ENCODE results near the gene CGB1.
"Not testable (repeated sequence)": the region's sequence is repeated elsewhere in the genome, so short reads cannot be mapped to it uniquely, and the experiment has no call there.

CGB1 gene

DNA sequence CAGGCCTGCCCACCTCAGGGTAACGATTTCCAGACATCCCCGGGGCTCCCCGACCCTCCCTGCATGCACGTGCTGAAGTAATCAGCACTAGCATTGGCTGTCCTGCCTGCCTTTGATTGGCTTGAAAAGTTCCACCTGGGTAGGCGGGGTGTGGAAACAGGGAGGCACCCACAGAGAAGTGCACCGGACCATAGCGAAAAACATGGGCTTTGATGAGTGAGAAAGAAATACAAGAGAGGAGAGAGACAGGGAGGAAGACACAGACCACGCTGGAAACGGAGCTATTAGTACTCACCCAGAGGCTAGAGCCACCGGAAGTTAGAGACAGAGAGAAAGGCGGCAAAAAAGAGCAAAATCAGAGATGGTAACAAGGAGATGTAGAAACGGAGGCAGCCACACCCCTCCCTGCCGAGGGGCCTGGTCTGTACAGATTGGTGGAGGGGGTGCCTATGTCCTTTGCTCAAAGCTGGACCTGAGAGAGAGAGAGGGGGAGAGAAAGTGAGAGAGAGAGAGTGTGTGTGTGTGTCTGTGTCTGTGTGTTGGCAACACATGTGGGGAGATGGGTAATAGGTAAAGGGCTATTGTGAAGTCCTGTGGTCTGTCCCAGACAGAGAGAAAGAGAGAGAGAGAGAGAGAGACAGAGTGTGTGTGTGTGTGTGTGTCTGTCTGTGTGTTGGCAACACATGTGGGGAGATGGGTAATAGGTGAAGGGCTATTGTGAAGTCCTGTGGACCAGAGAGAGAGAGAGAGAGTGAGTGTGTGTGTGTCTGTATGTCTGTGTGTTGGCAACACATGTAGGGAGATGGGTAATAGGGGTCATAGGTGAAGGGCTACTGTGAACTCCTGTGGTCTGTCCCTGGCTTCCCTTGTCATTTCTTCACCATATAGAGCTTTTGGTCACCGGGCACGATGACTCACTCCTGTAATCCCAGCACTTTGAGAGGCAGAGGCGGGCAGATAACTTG lies 15.5 kb downstream of the CGB1 start:
- DNase-seq (ENCODE audit: low read depth), result no peak

DNA sequence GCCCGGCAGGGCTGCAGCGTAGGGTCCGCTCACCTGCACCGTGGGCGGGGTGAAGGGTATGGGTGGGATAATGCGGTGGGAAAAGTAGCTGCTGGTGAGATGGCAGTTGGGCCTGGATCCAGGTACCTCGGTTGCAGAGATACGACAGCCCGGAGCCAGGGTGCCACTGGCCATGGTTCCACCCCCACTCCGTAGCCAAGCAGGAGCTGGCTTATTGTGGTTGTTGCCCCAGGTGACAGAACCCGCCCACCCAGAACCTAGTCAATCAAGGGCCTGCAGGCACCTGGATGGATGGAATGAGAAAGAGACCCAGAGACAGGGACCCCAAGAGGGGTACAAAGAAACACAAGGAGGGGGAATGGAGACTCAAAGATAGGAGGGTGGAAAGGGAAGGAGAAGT lies 16.4 kb downstream of the CGB1 start:
- no peak for DNase-seq (ENCODE audit: low read depth)

DNA sequence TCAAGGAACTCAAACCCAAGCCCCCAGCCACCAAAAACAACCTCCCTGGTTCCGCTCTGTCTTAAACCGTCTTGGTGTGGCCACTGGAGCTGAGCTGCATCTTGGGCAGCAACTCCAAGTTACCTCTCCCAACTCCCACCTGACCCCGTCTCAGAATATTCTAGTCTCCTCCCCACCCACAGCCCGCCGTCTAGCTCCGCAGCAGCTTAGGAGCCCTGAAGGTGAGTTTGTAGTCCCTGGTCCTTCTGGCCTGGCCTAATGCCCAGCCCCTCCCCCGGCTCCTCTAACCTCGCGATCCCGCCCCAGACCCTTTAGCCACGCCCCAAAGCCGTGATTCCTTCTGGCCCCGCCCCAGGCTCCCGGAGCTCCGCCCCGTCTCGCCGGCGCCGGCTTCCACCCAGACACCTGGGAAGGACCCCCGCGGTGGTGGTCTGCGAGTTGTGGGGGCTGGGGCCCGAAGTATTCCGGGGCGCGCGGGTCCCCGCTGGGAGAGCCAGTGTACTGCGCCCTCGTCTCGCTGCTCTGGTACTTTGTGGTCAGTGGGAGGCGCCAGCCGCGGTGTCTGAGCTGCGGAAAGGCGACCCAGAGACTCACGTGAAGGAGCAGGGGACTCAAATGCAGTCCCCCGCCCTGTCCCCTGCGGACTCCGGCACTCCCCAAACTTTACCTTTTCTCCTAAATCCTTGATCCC lies 17.3 kb downstream of the CGB1 start:
- DNase-seq (ENCODE audit: low read depth), result peak; percentile 40

DNA sequence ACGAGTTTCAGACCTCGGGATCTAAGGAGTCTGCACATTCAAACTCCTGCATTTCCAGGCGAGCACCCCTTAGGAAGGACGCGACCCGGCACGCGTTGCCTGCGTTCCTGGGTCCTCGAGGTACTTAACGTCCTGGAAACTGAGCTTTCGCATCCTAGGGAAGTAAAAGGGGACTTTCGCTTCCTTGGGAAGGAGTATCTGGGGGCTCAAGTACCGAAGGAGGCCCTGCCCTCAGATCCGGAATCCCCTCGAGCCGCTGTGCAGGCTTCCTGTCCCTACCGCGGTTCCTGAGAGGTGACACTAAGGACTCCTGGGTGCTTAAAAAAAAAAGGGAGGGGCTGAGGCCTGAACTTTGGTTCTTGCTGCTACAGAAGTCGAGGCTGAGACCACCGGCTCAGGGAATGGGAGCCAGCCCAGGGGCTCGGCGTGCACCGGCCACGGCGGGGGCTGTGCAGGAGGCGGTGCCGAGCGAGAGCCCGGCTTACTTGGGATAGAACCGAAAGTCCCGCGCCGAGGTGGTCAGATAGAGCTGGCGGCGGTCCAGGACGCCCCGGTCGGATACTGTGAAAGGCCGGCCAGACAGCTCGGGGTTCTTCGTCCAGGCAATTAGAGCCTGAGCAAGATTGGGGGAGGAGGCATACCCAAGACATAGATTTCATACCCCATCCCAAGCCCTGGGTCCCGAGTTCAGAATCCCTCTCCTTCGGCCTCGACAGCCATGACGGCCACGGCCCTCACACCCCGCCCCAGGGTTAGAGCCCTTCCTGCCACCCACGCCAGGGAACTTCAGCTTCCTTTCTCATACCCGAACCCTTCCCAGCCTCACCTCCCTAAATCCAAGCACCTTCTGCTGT lies 18.1 kb downstream of the CGB1 start:
- DNase-seq (ENCODE audit: low read depth), result not testable (repeated sequence)

DNA sequence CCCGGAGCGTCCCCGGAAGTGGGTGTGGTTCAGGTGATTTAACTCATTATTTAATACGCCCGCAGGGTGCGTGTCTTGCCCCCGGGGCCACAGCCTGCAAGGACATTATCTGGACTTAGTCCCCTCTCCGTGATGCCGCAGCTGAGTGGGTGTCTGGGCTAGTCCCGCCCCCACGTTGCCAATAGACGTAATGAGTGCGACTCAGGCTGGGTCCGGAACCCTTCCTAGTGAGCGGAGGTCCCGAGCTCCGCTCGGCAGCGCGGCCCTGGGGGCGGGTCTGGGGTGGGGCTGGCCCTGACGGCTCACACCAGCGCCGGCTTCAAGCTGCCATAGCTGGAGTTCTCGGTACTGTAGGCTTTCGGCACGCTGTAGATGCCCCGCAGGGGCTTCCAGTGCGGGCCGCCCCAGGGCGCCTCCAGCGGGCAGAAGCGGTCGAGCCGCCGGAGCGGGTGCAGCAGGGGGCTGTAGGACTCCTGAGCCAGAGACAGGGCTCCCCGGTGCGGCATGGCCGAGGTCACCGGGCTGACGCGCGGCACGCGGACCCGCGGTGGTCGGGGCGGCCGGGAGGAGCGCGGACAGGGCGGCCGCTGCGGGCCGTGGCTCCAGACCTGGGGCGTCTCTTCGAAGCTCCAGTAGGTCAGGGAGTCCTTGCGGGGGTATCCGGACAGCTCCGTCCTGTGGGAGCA lies 18.9 kb downstream of the CGB1 start:
- peak; percentile 47 for DNase-seq (ENCODE audit: low read depth)

DNA sequence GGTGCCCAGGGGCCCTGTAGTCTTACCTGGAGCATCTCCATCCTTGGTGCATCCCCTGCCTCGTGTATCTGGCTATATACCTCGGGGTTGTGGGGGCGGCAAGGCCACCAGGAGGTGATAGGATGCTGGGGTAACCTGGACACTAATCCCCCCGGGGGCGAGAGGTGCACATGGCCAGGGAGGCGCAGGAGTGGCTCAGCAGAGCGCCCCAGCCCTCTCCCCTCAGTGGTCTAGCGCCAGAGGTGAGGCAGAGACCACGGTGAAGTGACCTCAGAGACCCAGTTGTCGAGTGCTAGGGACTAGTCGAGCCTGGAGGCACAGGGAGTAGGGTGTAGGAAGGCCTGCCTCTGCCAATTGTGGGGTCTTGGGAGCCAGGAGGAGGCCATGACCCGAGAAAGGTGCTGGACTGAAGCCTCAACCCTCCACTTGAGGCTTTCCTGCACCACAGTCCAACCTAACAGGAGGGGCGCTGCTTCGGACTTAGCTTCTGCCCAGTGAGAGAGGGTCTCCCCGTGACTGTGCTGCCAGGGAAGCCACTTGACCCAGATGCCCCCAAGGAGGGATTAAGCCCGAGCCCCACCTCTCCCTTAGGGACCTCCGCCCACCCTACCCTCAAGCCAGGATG lies 19.5 kb downstream of the CGB1 start, which contains the start of gene LHB:
Gene LHB (minus strand): TSS at position 51 of the 625 bp plus-strand sequence. CDS start 10 bp downstream, at position 41.
- DNase-seq (ENCODE audit: low read depth), result no peak

DNA sequence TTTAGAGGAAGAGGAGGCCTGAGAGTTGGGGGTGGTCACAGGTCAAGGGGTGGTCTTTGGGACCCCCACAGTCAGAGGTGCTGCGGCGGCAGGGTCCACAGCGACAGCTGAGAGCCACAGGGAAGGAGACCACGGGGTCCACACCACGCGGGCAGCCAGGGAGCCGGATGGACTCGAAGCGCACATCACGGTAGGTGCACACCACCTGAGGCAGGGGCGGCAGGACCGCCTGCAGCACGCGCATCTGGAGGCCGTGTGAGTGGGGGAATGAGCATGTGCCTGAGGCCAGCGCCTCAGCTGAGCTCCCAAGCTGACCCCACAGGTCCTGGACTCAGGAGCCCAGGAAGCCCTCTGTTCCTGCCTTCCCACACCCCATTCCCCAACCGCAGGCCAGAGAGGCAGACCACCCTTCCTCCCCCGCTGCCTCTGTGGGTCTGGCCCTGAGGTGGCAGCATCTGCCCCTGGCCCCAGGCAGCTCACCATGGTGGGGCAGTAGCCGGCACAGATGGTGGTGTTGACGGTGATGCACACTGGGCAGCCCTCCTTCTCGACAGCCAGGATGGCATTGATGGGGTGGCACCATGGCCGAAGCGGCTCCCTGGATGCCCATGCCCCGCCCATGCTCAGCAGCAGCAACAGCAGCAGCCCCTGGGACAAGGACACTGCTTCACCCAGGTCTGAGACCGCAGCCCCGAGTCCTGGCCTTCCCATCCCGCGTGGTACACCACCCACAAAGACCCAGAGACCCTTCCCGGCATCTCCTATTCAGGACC lies 20.4 kb downstream of the CGB1 start:
- no peak for DNase-seq (ENCODE audit: low read depth)

DNA sequence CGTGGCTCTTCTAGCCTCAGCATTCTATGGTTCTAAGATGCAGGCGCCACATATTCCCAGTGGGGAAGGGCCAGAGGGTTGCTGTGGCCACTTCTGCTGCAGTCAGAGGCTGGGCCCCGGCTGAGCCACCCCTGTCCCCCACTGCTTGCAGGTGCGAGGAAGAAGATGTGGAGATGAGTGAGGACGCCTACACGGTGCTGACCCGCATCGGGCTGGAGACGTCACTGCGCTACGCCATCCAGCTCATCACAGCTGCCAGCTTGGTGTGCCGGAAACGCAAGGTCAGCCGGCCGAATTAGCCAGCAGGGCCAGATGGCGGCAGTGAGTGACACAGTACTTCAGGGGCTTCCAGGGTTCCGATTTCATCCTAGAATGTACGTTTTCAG lies 21.8 kb downstream of the CGB1 start:
- DNase-seq (ENCODE audit: low read depth), result no peak

DNA sequence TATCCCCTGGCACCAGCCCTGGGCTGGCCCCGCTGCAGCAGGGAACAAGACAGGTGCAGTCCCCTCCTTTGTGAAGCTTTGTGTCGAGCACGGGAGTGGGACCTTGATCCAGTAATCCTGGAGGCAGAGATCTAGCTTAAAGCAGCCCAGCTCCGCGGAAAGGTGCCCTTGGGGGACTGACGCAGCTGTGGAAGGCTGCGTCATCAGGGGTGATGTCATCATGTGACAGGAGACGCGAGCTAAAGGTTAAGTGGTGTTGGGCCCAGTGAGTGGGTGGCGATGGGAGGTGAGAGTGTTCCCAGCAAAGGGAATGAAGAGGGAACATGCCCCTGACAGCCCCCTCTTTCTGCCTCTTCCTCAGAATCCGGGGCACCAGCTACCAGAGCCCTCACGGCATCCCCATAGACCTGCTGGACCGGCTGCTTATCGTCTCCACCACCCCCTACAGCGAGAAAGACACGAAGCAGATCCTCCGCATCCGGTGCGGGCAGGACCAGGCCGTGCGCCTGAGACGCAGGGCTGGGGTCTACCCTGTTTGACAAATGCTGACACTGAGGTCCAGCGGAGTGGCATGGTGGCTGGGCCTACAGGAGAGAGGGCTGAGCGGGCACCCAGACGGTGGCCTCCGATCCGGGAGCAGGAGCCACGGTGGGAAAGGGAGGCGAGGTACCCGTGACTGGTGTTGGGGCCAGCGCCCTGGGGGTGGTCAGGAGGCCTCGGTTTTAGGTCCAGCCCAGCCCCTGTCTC lies 22.4 kb downstream of the CGB1 start:
- no peak for DNase-seq (ENCODE audit: low read depth)

DNA sequence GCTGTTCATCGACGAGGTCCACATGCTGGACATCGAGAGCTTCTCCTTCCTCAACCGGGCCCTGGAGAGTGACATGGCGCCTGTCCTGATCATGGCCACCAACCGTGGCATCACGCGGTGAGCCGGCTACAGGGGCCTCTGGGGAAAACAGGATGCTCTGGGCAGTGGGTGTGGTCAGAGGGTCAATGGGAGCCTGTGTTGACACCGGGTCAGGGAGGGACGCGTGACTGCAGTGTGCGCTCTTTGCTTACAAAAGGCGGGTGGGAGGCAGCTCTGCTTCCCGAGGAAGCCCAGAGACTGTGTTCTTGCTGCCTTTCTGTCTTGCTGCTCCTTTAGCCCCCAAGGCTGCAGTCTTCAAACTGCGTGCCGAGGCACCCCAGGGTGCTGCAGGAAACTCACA lies 25.5 kb downstream of the CGB1 start:
- DNase-seq (ENCODE audit: low read depth), result no peak

DNA sequence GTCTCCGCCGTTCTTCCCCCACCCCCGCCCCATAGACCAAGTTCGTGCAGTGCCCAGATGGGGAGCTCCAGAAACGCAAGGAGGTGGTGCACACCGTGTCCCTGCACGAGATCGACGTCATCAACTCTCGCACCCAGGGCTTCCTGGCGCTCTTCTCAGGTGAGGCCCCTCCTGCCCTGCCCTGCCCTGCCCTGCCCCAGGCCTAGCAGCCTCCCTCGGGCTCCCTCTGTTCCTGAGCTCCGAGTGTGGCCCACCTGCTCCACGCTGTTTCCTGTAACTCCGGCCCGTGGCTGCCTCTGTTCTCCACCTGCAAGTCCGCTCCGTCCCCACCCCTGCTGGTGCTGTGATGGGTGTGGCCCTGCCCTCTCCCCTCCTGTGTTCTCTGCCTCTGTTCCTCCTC lies 26.2 kb downstream of the CGB1 start:
- no peak for DNase-seq (ENCODE audit: low read depth)

DNA sequence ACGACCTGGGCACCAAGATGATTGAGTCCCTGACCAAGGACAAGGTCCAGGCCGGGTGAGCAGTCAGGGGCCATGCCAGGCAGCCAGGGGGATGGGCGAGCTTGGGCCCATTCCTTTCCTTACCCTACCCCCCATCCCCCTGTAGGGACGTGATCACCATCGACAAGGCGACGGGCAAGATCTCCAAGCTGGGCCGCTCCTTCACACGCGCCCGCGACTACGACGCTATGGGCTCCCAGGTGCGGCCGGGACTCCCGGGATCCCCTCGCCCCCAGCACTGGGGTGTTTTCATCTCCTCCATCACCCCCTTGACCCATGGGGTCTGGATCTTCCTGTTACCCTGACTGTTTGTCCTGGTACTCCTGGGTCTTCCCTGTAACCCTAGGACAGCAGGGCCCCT lies 26.9 kb downstream of the CGB1 start:
- no peak for DNase-seq (ENCODE audit: low read depth)

DNA sequence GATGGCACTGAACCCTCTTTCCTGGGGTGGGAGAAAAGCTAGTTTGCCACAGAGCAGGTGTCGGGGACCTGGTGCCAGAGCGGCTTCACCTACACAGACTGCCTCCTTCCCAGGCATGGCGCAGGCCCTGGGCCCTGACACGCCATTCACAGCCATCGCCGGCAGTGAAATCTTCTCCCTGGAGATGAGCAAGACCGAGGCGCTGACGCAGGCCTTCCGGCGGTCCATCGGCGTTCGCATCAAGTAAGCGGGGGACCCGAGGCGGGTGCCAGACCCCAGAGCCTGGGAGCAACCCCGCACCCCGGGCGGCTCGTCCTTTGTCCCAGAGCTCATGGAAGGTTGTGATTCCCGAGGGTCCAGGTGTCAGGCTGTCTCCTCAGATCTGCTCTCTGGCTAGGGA lies 29.8 kb downstream of the CGB1 start:
- no peak for DNase-seq (ENCODE audit: low read depth)

DNA sequence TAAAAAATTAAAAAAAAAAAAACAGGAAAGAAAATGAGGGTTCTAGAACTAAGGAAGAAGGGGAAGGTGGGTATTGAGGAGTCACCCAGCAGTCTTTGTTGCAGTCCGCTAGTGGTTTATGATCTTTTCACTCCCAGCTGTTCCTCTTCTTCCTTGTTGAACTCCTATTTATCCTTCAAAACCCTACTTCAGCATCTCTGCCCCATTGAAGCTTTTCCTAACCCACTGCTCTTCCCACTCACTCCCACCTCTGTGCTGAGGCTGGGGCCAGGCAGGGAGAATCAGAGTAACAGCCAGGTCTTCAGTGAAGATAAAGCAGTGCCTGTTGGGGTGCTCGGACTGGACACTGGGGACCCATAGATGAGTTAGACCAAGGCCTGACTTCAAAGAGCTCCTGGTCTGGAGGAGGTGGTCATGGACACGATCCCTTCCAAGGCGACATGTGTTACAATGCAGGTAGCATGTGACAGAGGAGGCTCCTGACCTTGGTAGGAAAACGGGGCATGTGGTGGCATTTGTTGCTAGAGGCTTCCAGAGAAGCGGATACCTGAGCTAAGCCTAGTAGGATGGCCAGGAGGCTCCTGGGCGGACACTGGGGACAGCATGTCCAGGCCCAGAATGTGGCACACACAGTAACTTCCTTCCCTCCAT lies 31.6 kb downstream of the CGB1 start:
- DNase-seq (ENCODE audit: low read depth), result no peak

DNA sequence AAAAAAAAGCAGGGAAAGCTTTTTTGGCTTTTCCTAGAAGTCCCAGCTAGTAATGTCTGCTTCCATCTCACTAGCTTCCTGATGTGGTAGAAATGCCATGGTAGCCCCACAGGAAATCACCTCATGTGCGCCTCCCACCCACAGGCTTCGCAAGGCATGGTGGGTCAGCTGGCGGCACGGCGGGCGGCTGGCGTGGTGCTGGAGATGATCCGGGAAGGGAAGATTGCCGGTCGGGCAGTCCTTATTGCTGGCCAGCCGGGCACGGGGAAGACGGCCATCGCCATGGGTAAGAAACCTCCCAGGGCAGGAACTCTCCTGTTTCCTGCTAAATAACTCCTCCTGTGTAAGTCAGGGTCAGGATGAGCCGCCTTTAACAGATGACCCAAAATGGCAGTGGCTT lies 32.6 kb downstream of the CGB1 start:
- DNase-seq (ENCODE audit: low read depth), result no peak

DNA sequence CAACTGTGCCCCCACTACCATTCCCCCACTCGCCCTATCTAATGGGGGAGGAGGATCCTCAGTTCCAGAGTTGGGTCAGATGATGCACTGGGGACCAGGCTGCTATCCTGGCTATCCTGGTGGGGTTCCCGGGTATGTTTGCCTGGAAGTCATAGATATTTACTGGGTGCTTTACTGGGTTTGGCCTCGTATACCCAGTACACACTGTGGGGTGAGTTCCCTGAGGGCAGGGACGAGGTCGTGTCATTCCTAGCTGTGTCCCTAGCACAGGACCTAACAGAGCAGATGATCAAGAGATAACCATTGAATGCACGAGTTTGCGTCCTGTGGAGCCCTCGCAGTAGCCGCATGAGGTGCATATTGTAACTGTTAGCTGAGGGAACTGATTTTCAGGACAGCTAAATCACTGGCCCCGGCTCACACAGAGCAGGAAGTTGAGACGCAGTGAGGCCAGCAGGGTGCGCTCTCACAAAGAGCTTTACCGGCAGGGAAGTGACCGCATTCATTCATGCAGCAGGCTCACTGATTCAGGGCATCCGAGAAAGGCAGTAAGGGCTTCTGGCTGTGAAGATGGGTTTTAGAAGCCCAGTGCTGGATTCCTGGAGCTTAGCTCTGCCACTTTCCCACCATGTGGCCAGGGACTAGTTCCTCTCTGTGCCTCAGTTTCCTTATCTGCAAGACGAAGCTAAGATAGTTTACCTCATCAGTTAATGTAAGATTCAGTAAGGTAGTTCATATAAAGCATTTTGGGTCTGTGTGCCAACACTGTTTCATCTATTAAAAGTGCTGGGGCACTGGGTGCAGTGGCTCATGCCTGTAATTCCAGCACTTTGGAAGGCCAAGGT lies 37.0 kb downstream of the CGB1 start:
- peak; percentile 46 for DNase-seq (ENCODE audit: low read depth)

DNA sequence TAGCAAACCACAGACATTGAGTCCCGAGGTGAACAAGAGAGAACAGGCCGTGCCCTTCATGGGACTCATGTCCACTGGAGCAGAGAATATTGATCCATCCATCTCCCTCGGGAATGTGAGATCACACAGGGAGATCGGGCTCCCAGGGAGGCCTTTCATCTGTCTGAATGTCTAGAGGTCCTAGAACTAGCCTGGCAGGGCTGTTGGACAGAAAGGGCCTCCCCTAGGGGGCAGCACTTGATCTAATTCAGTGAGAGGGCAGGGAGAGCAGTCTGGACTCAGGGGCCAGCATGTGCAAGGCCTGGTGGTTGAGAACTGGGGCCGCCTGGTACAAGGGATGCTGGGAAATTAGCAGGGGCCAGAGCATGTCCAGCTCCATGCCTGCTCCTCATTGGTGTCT lies 38.7 kb downstream of the CGB1 start:
- DNase-seq (ENCODE audit: low read depth), result no peak

DNA sequence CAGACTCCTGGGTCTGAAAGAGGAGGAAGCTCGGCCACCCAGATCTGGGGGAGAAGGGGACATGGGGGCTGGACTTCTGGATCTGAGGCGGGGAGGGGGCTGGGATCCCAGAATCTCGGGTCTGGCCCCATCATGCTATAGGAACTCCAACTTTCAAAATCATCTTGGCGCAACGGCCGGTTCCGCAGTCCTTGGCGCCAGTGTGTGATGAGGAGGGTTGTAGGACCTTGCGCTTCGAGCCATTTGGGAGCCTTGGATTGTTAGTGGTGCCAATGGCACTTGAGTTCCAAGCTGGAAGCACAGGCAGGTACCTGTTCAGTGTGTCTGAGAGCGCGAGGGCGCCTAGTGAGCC lies 42.7 kb downstream of the CGB1 start:
- DNase-seq (ENCODE audit: low read depth), result no peak

All from stimulated activated CD8-positive, alpha-beta memory T cell treated with anti-CD3 and anti-CD28 coated beads, Interleukin-12 subunit alpha, Interleukin-12 subunit beta, amount 100 ng/mL, for 1 hour (primary cell).